GM13976 (cell line): Measurements from ENCODE around the gene GGT6.

ENCODE experiments used
- DNase-seq: peaks from one replicate; pipeline ENCODE4 v3.0.0; 2012; ENCODE audit warnings: low spot score
- CTCF ChIP-seq: IDR thresholded peaks from 2 replicates; pipeline ENCODE4 v1.5.1; 2012; ENCODE audit warnings: borderline replicate concordance, mild to moderate bottlenecking; ENCODE audit not compliant: insufficient read depth; ENCODE audit errors: extremely low read depth, missing control alignments, control extremely low read depth
- in situ Hi-C: fragments of 300-500 bp; cut with MboI; formaldehyde crosslinking; loops from one replicate; pipeline ENCODE4 v1.12.0; 2022; ENCODE audit warnings: low sequenced_read_pairs, mixed read lengths, inconsistent platforms; ENCODE audit not compliant: unreplicated experiment

The GGT6 gene

GRCh38 chr17:4516735-4517134 is 43.6 kb downstream of the GGT6 start:
- in situ Hi-C loops: no loop called here
- DNase-seq: no peak

GRCh38 chr17:4515501-4515900 is 44.9 kb downstream of the GGT6 start:
- in situ Hi-C loops: no loop called here
- no peak for DNase-seq
- TF ChIP-seq CTCF: no peak

More at GRCh38 chr17:4516735-4517134, 43.6 kb downstream of the GGT6 start:
- TF ChIP-seq CTCF: no peak

- TF ChIP-seq CTCF: no peak
- DNase-seq: no peak
- in situ Hi-C loops: no loop called here
Measured at GRCh38 chr17:4514779-4515178, 45.6 kb downstream of the GGT6 start.

GRCh38 chr17:4514206-4514605 is 46.2 kb downstream of the GGT6 start:
- in situ Hi-C loops: no loop called here
- no peak for TF ChIP-seq CTCF
- DNase-seq: no peak

- in situ Hi-C loops: no loop called here
- no peak for TF ChIP-seq CTCF
- DNase-seq: no peak
Measured at GRCh38 chr17:4513113-4514032, 47.0 kb downstream of the GGT6 start.

GRCh38 chr17:4512156-4513112 is 47.9 kb downstream of the GGT6 start:
- TF ChIP-seq CTCF: no peak
- in situ Hi-C loops: no loop called here
- DNase-seq: no peak
